IPS-18a (cell line): ENCODE results near the gene TRMT112.
A peak's percentile ranks its signal among the peaks of the same experiment; 100 is the strongest.

Experiments used
- H3K27ac ChIP-seq: one replicate; pipeline ENCODE4 v1.5.1; 2013; ENCODE audit warnings: low read length
- H3K27me3 ChIP-seq: one replicate; pipeline ENCODE4 v1.6.1; 2013; ENCODE audit warnings: mild to moderate bottlenecking, low read length; ENCODE audit not compliant: control insufficient read depth, insufficient read depth
- H3K36me3 ChIP-seq: one replicate; pipeline ENCODE4 v1.6.1; 2013; ENCODE audit warnings: low read depth, low read length; ENCODE audit not compliant: control insufficient read depth
- H3K4me1 ChIP-seq: one replicate; pipeline ENCODE4 v1.6.1; 2013; ENCODE audit warnings: low read depth, low read length; ENCODE audit not compliant: control insufficient read depth
- H3K4me3 ChIP-seq: one replicate; pipeline ENCODE4 v1.5.1; 2013; ENCODE audit warnings: low read length
- H3K9ac ChIP-seq: one replicate; pipeline ENCODE4 v1.6.1; 2013; ENCODE audit warnings: mild to moderate bottlenecking, low read length, moderate library complexity
- H3K9me3 ChIP-seq: one replicate; pipeline ENCODE4 v1.6.1; 2013; ENCODE audit warnings: low read depth, low read length; ENCODE audit not compliant: control insufficient read depth

The TRMT112 gene

DNA sequence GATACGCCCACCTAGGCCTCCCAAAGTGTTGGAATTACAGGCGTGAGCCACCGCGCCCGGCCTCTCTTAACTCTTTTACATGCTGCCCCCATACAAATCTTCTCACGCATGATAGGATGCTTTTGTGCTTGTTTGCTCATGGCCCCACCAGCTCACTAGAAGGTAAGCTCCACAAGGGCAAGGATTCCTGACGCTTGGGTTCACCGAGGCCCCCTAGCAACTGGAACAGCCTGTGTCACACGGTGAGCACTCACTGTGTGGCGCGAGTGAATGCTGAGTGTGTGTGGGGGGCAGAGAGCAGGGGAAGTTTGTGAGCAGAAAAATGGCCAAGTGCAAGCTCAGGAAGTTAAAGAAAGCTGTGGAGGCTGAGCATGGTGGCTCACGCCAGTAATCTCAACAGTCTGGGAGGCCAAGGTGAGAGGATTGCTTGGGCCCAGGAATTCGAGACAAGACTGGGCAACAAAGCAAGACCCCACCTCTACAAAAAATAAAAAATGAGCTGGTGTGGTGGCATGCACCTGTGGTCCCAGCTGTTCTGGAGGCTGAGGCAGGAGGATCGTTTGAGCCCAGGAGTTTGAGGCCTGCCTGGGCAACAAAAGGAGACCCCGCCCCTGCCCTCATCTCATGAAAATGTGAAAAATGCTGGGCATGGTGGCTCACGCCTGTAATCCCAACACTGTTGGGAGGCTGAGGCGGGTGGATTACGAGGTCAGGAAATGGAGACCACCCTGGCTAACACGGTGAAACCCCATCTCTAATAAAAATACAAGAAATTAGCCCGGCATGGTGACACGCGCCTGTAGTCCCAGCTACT lies 35.2 kb downstream of the TRMT112 start:
- Histone ChIP-seq H3K27ac (no peak overlapping the region), H3K27me3 (no peaks in the 10 kb centered on the region), H3K9me3 (no peaks in the 10 kb centered on the region), H3K9ac (no peak overlapping the region), H3K4me1 (peaks cover 3% of the 10 kb centered on the region), H3K36me3 (no peaks in the 10 kb centered on the region), H3K4me3 (no peak overlapping the region)

DNA sequence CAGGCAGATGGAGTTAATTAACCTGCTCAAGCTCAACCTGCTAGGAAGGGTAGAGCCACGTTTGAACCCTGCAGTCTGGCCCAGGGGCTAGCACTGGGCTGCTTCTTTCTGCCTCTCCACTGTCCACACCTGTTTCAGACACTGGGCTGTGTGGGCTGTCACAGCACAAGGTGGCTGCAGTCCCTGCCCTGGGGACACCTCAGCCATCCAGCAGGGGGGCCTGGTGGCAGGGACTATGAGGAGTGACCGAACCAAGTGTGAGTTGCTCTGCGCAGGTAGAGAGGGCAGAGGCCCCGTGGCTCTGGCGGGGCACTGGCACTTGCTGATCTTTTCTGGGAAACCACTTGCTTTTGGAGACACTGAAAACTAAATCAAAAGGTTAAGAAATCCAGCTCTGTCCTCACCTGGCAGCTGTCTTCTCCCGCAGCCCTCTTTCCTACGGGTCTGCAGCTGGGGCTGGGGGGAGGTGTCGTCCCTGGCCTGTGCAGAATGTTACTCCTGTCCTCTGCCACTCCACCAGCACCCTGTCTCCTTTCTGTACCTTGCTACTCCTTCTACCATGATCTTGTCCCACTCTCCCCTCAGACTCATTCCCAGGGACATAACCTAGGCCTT lies 38.7 kb downstream of the TRMT112 start:
- H3K9ac ChIP-seq = no peak overlapping the region

DNA sequence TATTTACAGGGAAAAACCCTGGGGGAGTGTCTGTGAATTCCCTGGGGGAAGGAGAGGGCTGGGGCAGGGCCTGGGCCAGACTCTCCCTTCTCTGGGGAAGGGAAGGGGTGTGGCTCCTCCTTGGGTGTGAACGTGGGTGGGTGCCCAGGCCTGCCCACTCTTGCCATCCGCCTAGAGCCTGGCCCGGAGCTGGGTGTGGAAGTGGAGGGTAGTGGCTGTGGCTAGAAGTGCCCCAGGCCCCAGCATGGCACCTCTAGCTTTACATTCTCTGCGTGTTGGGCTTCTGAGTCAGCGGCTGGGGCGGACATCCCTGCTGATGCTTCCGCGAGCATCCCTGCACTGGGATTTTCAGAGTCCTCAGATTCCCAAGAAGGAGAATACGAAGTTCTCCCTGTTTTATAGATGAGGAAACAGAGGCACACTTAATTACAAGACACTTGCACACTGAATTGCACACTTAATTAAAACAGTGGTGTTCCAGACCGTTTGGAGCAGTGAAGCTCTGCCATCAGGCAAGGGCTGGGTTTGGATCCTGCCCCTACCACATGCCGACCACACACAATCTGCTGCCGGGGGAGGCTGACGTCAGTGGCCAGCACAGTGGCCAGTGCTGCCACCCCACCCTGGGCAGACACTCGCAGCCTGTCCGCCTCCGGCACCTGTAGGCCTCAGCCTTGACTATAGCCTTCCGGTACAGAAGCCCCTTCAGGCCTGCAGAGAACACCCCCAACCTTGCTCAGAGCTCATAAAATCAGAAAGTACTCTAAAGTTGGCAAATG lies 40.5 kb downstream of the TRMT112 start:
- Histone ChIP-seq H3K27me3 (no peaks in the 10 kb centered on the region), H3K4me3 (no peak overlapping the region), H3K9me3 (no peaks in the 10 kb centered on the region), H3K4me1 (no peaks in the 10 kb centered on the region), H3K27ac (no peak overlapping the region), H3K36me3 (peaks cover 3% of the 10 kb centered on the region), H3K9ac (no peak overlapping the region)

More for the DNA sequence above, 38.7 kb downstream of the TRMT112 start:
- Histone ChIP-seq H3K4me1 (no peaks in the 10 kb centered on the region), H3K27ac (no peak overlapping the region), H3K27me3 (no peaks in the 10 kb centered on the region), H3K4me3 (no peak overlapping the region), H3K9me3 (no peaks in the 10 kb centered on the region), H3K36me3 (peaks cover 3% of the 10 kb centered on the region)

DNA sequence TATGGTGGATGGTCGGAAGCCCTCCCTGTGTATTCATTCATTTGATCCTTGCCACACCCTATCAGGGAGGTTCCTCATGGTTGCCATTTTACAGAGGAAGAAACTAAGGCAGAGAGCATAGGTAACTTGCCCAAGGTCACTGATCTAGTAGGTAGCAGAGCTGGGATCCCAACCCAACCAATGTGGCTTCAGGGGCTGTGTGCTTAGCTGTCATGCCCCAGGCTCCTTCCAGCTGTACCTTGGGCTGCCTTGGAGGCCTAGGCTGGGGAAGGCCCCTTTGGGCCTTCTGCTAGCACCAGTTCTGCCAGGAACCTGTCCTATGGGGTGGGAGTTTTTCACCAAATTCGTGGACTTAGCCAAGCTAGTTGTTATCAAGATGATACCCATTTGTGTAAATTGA lies 41.5 kb downstream of the TRMT112 start:
- peaks cover 3% of the 10 kb centered on the region for H3K36me3 ChIP-seq
- H3K27ac ChIP-seq = no peak overlapping the region
- H3K4me1 ChIP-seq = no peaks in the 10 kb centered on the region
- H3K4me3 ChIP-seq = no peak overlapping the region
- H3K9me3 ChIP-seq = no peaks in the 10 kb centered on the region
- H3K27me3 ChIP-seq = no peaks in the 10 kb centered on the region
- H3K9ac ChIP-seq = no peak overlapping the region

DNA sequence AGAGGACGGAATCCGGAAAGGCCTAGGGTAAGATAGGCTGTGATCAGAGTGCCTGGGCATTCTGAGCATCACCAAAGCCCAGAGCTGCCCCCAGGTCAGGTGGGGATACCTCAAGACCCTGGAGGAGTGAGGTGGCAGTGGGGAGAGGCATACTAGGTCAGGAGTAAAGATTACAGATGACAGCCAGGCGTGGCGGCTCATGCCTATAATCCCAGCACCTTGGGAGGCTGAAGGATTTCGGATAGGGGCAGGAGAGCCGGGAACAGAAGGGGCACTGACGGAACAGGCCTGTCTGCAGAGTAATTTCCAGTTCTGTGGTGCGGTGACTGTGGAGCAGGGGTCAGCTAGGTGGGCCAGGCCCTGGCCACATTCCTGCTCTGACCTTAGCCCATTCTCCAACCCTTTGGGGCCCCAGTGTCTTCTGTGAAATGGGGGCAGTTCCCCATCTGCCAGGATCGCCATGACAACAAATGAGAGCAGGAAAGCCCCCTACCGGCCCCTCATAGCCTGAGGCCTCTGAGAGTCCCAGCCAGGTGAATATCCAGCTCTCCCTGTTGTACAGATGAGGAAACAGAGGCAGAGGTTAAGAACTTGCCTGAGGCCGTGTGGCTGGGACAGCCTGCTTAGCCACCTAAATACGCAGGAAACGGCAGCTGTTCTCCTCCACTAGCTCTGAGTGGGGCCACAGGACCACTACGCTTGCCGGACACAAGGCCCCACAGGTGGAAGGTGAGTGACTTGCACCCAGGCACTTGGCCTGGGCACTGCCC lies 42.1 kb downstream of the TRMT112 start:
- H3K27me3 ChIP-seq = no peaks in the 10 kb centered on the region
- H3K4me3 ChIP-seq = no peak overlapping the region
- peaks cover 3% of the 10 kb centered on the region for H3K36me3 ChIP-seq
- no peak overlapping the region for H3K9ac ChIP-seq
- no peak overlapping the region for H3K27ac ChIP-seq
- H3K9me3 ChIP-seq = no peaks in the 10 kb centered on the region
- H3K4me1 ChIP-seq = no peaks in the 10 kb centered on the region

DNA sequence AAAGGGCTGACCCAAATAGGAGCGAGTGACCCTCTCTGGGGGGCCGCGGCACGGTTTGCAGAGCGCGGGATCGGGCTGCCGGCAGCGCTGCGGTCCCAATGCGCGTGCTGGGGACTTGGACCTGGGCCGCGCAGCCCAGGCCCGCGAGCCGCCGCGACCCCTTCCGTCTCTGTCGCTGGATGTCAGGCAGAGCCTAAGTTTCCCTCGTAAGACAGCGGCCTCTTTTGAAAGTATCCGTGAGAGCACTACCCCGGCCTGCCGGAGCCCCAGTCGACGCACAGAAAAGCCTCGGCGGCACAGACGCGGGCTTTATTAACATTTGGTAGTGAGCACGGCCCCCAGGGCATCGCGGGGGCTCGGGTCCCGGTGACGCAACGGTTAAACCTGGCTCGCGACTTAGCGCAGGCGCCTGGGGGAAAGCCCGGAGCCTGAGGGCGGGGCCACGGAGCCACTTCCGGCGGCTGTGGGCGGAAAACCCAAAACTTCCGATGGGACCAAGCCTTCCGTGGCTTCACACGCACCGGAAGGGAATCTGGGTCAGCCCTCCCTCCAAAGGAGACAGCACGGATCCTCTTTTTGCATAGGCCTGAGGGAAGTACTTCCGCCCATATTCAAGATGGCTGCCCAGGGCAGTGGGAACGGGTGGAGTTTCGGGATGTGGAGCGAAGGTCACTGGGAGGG lies 47.7 kb downstream of the TRMT112 start:
- Histone ChIP-seq H3K4me1 (peaks cover 6% of the 10 kb centered on the region), H3K4me3 (peak overlapping the region; percentile 76), H3K27me3 (no peaks in the 10 kb centered on the region), H3K9me3 (no peaks in the 10 kb centered on the region), H3K36me3 (peaks cover 13% of the 10 kb centered on the region), H3K27ac (peak overlapping the region; percentile 53), H3K9ac (peak overlapping the region; percentile 69)

DNA sequence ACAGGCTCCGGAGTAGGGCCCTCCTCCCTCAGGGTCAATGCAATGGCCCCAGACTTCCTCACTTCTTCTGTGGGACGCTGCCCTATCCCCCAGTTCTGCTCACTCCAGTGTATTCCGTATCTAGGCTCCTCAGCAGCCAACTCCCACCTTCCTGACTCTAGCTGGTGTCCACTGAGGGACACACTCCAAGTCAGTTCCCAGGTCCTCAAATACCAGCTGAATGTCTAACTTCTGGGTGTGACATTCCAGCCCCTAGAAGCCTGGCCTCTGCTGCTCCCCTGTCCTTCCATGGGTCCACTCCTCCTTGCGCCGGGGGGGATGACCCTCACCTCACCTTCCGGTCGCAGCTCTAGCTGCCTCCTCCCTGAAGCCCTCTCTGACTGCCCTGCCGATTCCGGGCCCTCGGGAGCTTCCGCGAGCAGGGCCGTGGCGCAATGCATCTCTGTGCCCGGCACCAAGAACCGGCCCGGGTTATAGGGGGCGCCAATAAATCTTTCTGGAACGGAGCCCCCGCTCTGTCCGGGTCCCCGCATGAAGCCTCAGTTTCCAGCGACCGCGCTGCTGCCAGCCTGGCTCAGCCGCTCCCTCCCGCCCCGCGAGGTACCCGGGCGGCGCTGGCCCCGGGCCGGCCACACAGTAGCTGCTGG lies 48.3 kb downstream of the TRMT112 start:
- peak overlapping the region; percentile 69 for H3K9ac ChIP-seq
- no peaks in the 10 kb centered on the region for H3K9me3 ChIP-seq
- H3K36me3 ChIP-seq = peaks cover 15% of the 10 kb centered on the region
- H3K27me3 ChIP-seq = no peaks in the 10 kb centered on the region
- H3K27ac ChIP-seq = no peak overlapping the region
- peaks cover 6% of the 10 kb centered on the region for H3K4me1 ChIP-seq
- H3K4me3 ChIP-seq = peak overlapping the region; percentile 76

DNA sequence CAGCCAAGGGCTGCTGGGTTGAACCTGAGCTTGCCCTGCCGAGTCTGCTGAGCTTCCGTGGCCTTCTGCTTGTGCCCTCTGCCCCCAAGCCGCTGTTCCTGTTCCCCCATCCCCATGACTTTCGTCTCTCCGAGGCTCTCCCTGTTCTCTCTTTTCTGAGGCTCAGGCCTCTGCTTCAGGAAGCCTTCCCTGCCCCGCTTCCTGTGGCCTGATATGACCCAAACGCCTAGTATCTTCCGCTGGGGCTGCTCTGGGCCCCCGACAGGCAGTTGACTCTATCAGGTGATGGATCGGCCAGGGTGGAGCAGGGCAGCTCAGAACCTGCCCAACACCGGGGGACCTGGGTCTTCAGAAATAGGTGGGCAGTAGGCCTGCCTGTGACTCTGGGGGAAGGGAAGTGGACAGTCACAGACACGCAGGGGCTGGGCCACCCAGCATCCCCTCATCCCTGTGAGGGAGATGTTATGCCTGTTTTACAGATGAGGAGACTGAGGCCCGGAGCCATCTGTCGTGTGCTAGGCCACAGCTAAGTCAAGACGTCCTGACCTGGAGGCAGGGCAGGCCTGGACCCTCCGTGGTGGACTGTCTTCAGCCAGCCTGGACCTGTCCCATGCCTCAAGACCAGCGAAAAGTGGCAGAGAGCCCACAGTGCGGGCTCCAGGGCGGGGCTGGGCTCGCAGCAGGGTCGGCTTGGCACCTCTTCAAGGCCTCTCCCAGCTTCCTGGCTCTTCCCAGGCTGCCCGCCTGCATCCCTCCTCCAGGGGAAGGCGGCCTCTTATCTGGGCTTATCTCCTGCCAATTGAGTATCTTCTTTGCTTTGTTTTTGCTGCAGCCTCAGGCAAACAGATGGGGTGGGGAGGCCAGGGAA lies 49.1 kb downstream of the TRMT112 start:
- Histone ChIP-seq H3K4me1 (peaks cover 7% of the 10 kb centered on the region), H3K9ac (peak overlapping the region; percentile 69), H3K9me3 (no peaks in the 10 kb centered on the region), H3K36me3 (peaks cover 17% of the 10 kb centered on the region), H3K27ac (no peak overlapping the region), H3K4me3 (peak overlapping the region; percentile 76), H3K27me3 (no peaks in the 10 kb centered on the region)

DNA sequence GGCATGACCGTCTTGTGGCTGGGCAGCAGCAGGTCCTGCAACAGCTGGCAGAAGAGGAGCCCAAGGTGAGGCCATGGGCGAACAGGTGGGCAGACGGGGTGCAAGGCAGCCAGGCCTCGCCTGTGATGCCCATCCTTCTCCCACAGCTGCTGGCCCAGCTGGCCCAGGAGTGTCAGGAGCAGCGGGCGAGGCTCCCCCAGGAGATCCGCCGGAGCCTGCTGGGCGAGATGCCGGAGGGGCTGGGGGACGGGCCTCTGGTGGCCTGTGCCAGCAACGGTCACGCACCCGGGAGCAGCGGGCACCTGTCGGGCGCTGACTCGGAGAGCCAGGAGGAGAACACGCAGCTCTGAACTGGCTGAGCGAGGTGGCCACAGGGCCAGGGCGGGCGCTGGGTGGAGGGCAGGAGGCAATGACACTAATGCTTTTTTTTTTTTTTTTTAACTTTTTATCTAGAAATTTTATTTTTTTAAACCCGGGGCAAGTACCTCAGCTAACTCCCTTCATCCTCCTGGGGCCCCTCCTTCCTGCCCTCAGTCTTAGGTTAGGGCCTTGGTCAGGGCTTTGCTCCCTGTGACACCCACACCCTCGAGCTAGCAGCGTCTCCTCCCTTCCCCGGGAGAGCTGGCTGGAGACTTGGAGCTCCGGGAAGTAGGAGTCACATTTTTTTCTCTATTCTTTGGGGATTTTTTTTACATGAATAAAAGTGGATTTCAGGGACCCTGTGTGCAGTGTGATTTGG lies 50.0 kb downstream of the TRMT112 start:
- no peak overlapping the region for H3K4me3 ChIP-seq
- H3K9ac ChIP-seq = no peak overlapping the region
- no peaks in the 10 kb centered on the region for H3K27me3 ChIP-seq
- H3K9me3 ChIP-seq = no peaks in the 10 kb centered on the region
- H3K27ac ChIP-seq = no peak overlapping the region
- H3K36me3 ChIP-seq = peaks cover 26% of the 10 kb centered on the region
- H3K4me1 ChIP-seq = peaks cover 8% of the 10 kb centered on the region
